SU-DHL-6 (cell line): Measurements from ENCODE around the gene PREX1.
"Not testable (repeated sequence)": the region's sequence is repeated elsewhere in the genome, so short reads cannot be mapped to it uniquely, and the experiment has no call there.

Experiments used
- EZH2phosphoT487 ChIP-seq: fragments of 200-600 bp; sonication (generic), shearing (Covaris generic); conservative IDR thresholded peaks from 2 replicates; pipeline ENCODE4 v1.6.1; 2018; ENCODE audit warnings: mild to moderate bottlenecking, antibody characterized with exemption, low read length, moderate library complexity, mixed read lengths
- TF ChIP-seq, protein P1 (sequence below): fragments of 200-600 bp; sonication (generic); IDR thresholded peaks from one replicate; pipeline ENCODE4 v1.5.1; 2017; ENCODE audit warnings: antibody characterized with exemption, mild to moderate bottlenecking, low read length, moderate library complexity; ENCODE audit not compliant: insufficient read depth, poor library complexity, severe bottlenecking

GRCh38 chr20:48869442-48869841, 41.6 kb upstream of the PREX1 start:
- TF ChIP-seq, protein P1, sequence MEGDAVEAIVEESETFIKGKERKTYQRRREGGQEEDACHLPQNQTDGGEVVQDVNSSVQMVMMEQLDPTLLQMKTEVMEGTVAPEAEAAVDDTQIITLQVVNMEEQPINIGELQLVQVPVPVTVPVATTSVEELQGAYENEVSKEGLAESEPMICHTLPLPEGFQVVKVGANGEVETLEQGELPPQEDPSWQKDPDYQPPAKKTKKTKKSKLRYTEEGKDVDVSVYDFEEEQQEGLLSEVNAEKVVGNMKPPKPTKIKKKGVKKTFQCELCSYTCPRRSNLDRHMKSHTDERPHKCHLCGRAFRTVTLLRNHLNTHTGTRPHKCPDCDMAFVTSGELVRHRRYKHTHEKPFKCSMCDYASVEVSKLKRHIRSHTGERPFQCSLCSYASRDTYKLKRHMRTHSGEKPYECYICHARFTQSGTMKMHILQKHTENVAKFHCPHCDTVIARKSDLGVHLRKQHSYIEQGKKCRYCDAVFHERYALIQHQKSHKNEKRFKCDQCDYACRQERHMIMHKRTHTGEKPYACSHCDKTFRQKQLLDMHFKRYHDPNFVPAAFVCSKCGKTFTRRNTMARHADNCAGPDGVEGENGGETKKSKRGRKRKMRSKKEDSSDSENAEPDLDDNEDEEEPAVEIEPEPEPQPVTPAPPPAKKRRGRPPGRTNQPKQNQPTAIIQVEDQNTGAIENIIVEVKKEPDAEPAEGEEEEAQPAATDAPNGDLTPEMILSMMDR = not testable (repeated sequence)
- not testable (repeated sequence) for TF ChIP-seq EZH2phosphoT487
